Panc1 (cell line): Measurements from ENCODE around the gene NUDT9.

Experiments
- POLR2AphosphoS5 ChIP-seq: IDR thresholded peaks from 2 replicates; pipeline ENCODE4 v1.6.1; 2012; ENCODE audit warnings: mild to moderate bottlenecking, low read depth, low read length, moderate library complexity
- TF ChIP-seq, protein P1 (sequence below): fragments of 450-650 bp; IDR thresholded peaks from 2 replicates; pipeline ENCODE4 v1.5.1; 2017; ENCODE audit warnings: mild to moderate bottlenecking

- no peak for TF ChIP-seq POLR2AphosphoS5
- TF ChIP-seq, protein P1, sequence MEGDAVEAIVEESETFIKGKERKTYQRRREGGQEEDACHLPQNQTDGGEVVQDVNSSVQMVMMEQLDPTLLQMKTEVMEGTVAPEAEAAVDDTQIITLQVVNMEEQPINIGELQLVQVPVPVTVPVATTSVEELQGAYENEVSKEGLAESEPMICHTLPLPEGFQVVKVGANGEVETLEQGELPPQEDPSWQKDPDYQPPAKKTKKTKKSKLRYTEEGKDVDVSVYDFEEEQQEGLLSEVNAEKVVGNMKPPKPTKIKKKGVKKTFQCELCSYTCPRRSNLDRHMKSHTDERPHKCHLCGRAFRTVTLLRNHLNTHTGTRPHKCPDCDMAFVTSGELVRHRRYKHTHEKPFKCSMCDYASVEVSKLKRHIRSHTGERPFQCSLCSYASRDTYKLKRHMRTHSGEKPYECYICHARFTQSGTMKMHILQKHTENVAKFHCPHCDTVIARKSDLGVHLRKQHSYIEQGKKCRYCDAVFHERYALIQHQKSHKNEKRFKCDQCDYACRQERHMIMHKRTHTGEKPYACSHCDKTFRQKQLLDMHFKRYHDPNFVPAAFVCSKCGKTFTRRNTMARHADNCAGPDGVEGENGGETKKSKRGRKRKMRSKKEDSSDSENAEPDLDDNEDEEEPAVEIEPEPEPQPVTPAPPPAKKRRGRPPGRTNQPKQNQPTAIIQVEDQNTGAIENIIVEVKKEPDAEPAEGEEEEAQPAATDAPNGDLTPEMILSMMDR = no peak
Observed at GRCh38 chr4:87469390-87469789, 47.0 kb downstream of the NUDT9 start.
